ENCODE measurements around the gene SYNJ2. TPM values are rescaled to one million over a fixed set of nuclear protein-coding genes. Genes with fewer than 3 reads are reported as not detected.
"Not testable (repeated sequence)": the region's sequence is repeated elsewhere in the genome, so short reads cannot be mapped to it uniquely, and the experiment has no call there.

SYNJ2 gene
- total RNA-seq, 2 experiments from 2014 or later: 28.1 to 29.4 TPM

DNA sequence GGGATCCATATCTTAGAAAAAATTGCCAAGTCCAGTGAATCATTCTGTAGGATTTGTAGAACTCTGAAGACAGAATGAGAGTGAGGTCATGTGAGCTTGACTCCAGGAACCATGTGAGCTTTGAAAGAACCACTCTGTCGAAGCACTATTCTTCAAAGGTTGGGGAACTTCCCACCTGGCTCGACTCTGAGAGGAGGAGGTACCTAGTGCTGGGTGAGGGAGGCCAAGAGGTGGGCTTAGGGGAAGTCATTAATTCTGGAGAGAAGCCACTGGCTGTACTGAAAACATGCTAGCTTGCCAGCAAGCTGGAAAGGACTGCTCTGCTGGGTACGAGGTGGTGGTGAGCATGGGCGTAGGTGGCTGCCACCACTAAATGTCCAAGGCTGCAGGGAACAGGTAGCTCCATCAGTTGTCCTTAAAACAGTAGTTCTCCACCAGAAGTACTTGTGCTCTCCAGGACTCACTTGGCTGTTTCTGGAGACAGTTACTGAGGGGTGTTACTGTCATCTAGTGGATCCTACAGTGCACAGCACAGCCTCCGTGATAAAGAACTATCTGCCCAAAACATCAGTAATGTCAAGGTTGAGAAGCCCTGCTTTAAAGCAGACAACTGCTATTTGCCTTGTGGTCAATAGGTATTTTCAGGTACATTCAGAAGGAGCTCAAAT, 34.7 kb upstream of the SYNJ2 start:
- no peak for DNase-seq

DNA sequence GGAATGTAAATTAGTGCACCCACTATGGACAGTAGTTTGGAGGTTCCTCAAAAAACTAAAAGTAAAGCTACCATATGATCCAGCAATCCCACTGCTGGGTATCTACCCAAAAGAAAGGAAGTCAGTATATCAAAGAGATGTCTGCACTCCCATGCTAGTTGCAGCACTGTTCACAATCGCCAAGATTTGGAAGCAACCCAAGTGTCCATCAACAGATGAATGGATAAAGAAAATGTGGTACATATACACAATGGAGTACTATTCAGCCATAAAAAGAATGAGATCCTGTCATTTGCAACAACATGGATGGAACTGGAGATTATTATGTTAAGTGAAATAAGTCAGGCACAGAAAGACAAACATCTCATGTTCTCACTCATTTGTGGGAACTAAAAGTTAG, 30.8 kb upstream of the SYNJ2 start:
- not testable (repeated sequence) for H3K27ac Mint-ChIP-seq, H3K4me3 Mint-ChIP-seq, DNase-seq
- Mint-ChIP-seq H3K4me1 (peaks cover 26% of the 10 kb centered on the region), H3K27me3 (peaks cover 14% of the 10 kb centered on the region), H3K36me3 (peaks cover 33% of the 10 kb centered on the region), H3K9me3 (peaks cover 25% of the 10 kb centered on the region)

More for the DNA sequence above, 34.7 kb upstream of the SYNJ2 start:
- Mint-ChIP-seq H3K27me3 (peaks cover 6% of the 10 kb centered on the region), H3K4me3 (peak overlapping the region; percentile 19), H3K27ac (peak overlapping the region; percentile 76), H3K9me3 (peaks cover 25% of the 10 kb centered on the region), H3K4me1 (peaks cover 40% of the 10 kb centered on the region), H3K36me3 (peaks cover 63% of the 10 kb centered on the region)

DNA sequence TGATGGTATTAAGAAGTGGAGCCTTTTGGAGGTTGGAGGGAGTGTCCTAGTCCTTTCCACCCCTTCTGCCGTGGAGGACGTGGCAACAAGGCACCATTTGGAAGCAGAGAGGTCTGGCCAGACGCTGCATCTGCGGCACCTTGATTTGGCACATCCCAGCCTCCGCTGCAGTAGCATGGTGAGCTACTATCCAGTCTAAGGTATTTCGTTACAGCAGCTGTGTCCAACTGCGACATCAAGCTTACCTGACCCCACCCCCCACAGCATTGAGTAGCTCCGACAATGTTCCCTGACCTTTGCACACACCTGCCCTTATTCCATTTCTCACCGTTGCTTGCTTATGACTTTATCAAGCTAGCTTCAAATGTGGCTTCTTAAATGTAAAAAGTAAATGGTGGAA, 29.8 kb upstream of the SYNJ2 start:
- Mint-ChIP-seq H3K27ac (no peak overlapping the region), H3K36me3 (peaks cover 23% of the 10 kb centered on the region), H3K9me3 (peaks cover 25% of the 10 kb centered on the region), H3K4me1 (peaks cover 17% of the 10 kb centered on the region), H3K4me3 (no peak overlapping the region), H3K27me3 (peaks cover 14% of the 10 kb centered on the region)
- no peak for DNase-seq

DNA sequence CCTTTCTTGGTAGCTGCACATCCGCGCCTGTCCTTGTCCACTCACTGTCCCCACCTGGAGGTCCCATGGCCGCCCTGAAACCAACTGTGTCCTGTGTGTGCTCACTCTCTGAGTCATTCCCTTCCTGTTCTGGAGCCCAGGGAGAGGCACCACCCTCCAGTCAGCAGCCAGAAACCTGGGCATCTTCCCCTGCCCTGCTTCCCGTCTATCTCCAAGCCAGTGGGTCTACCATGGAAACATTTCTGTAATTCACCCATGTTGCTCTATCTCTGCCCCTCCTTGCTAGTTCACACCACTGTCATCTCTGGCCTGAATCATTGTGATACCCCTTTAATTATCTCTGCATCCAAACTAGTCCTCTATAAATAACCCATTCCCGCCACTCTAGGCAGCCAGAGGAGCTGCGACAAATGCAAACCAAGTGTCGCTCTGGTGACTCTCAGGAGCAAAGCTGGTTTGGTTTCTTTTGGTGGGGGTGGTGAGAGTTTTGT, 28.8 kb upstream of the SYNJ2 start:
- Mint-ChIP-seq H3K4me3 (no peak overlapping the region), H3K27me3 (peaks cover 14% of the 10 kb centered on the region), H3K27ac (no peak overlapping the region), H3K4me1 (peaks cover 11% of the 10 kb centered on the region), H3K36me3 (peaks cover 17% of the 10 kb centered on the region), H3K9me3 (peaks cover 27% of the 10 kb centered on the region)
- DNase-seq: no peak

DNA sequence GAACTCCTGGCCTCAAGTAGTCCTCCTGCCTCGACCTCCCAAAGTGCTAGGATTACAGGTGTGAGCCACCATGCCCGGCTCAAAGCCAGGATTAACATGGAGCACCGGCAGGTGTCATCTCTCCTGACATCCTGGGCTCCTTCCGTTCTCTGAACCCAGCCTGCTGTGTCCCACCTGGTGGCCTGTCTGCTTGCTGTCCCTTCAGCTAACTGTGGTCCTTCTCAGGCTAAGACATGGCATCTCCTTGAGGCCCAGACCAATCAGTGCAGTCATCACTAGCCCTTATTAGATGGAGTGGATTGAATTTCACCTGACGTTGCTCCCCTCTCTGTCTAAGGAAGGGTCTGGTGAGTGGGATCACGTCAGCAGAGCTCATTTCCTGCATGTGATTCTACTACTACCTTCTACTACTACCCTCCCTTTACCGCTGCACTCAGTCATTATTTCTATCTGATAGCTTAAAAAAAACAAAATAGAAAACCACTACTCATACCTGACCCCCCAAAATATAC, 28.0 kb upstream of the SYNJ2 start:
- peaks cover 11% of the 10 kb centered on the region for H3K4me1 Mint-ChIP-seq
- no peak overlapping the region for H3K4me3 Mint-ChIP-seq
- H3K9me3 Mint-ChIP-seq: peaks cover 28% of the 10 kb centered on the region
- no peak for DNase-seq
- peaks cover 14% of the 10 kb centered on the region for H3K27me3 Mint-ChIP-seq
- H3K27ac Mint-ChIP-seq: no peak overlapping the region
- H3K36me3 Mint-ChIP-seq: peaks cover 17% of the 10 kb centered on the region

DNA sequence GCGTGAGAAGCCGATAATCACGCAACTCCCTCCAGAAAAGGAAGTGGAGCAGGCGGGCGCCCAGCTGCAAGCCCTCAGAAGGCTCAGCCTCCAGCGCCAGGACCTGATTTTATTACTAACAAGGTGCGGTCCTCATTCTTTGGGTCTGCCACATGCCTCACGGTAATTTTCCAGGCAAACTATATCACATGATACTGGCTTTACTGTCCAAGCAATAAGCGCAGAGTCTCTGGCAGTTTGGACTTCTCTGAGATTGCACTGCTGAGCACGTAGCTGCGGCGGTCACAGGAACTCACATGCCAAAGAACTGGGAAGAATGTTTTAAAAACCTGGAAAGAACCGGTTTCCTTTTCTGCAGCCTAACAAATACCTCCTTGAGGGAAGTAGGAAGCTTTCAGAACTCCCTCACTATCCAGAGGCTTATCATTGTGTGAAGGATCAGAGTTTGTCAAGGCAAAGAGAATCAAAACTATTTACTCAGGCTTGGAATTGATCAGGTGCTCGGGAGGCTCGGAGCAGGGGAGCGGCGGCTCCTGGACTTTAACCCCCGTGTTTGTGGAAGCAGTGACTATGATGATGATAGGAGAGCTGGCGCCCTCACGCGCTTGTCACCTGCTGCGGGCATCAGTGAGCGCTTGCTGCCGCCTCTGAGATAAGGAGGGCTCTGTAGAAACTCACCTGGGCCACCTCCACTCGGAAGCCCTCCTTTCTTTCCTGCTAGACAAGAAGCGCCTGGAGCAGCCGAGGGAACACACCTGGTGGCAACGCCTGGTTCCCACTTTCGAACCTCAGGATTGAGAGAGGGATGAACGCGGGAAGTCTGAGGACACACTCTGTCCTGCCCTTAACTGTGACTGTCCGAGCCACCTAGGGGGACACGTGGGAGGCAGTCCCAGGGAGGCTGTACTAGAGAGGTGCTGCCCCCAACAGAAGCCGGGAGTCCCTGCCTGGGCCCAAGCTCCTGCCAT, 27.2 kb upstream of the SYNJ2 start:
- H3K4me3 Mint-ChIP-seq: no peak overlapping the region
- peaks cover 10% of the 10 kb centered on the region for H3K4me1 Mint-ChIP-seq
- no peak for DNase-seq
- H3K27ac Mint-ChIP-seq: no peak overlapping the region
- peaks cover 28% of the 10 kb centered on the region for H3K9me3 Mint-ChIP-seq
- H3K27me3 Mint-ChIP-seq: peaks cover 14% of the 10 kb centered on the region
- peaks cover 13% of the 10 kb centered on the region for H3K36me3 Mint-ChIP-seq

DNA sequence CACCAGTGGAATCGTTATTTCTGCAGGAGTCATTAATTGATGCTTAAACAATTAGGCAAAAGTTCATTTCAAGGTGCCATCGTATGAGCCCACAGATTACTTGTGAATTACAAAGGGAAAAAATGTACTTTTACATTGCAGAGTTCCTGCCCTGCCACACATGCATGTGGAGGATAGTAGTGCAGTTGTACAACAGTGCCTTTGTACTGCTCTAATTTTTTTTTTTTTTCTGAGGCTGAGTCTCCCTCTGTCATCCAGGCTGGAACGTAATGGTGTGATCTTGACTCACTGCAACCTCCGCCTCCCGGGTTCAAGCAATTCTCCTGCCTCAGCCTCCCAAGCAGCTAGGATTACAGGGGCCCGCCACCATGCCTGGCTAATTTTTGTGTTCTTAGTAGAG, 26.0 kb upstream of the SYNJ2 start:
- Mint-ChIP-seq H3K4me1 (peaks cover 10% of the 10 kb centered on the region), H3K4me3 (no peak overlapping the region), H3K36me3 (peaks cover 15% of the 10 kb centered on the region), H3K9me3 (peaks cover 22% of the 10 kb centered on the region), H3K27me3 (peaks cover 9% of the 10 kb centered on the region), H3K27ac (no peak overlapping the region)
- no peak for DNase-seq

DNA sequence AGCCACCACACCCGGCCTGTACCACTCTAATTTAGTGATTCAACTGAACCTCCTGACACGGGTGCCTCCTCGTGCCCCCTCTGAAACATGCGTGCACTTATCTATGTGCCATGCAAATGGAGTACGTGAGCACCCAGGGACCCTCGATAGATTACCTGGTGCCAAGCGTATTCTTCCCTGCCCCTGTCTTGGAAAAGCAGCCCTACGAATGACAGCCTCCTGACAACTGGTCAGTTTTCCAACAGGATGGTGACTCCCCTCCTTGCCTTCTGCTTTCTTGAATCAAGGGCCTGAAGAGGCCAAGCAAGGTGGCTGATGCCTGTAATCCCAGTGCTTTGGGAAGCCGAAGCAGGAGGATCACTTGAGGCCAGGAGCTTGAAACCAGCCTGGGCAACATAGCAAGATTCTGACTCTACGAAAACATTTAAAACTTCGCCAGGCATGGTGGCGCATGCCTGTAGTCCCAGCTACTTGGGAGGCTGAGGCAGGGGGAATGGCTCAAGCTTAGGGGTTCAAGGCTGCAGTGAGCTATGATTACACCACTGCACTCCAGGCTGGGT, 25.4 kb upstream of the SYNJ2 start:
- H3K27ac Mint-ChIP-seq: no peak overlapping the region

DNA sequence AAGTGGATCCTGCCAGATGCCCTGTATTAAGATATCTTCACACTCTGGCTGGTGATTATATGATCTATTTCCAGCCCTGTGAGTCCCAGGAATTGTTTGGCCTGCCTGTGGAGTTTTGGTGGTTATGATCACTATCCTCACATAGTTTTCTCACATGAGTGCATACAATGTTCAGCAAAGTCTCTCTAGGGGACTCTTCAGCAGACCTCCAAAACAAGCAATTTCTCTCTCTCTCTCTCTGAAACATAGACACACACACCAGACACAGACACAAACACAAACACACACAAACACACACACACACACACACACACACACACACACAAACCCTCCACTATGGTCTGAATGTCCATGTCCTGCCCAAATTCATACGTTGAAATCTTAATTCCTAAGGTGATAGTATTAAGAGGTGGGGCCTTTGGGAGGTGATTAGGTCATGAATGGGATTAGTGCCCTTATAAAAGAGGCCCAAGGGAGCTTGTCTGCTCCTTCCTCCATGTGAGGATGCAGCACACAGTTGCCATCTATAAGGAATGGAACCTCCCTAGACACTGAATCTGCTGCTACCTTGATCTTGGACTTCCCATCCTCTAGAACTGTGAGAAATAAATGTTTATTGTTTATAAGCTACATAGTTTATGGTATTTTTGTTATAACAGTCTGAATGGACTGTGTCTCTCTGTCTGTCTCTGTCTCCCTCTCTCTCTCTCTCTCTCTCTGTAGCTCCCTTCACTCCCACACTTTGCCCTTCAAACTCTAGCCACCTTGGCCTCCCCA, 22.0 kb upstream of the SYNJ2 start:
- H3K27me3 Mint-ChIP-seq: peaks cover 6% of the 10 kb centered on the region
- H3K27ac Mint-ChIP-seq: no peak overlapping the region
- peaks cover 28% of the 10 kb centered on the region for H3K4me1 Mint-ChIP-seq
- H3K36me3 Mint-ChIP-seq: peaks cover 25% of the 10 kb centered on the region
- H3K4me3 Mint-ChIP-seq: no peak overlapping the region
- H3K9me3 Mint-ChIP-seq: peaks cover 28% of the 10 kb centered on the region
- no peak for DNase-seq

More for the DNA sequence above, 25.4 kb upstream of the SYNJ2 start:
- DNase-seq: no peak
- peaks cover 15% of the 10 kb centered on the region for H3K36me3 Mint-ChIP-seq
- peaks cover 18% of the 10 kb centered on the region for H3K9me3 Mint-ChIP-seq
- H3K4me1 Mint-ChIP-seq: peaks cover 11% of the 10 kb centered on the region
- no peak overlapping the region for H3K4me3 Mint-ChIP-seq
- H3K27me3 Mint-ChIP-seq: peaks cover 9% of the 10 kb centered on the region

DNA sequence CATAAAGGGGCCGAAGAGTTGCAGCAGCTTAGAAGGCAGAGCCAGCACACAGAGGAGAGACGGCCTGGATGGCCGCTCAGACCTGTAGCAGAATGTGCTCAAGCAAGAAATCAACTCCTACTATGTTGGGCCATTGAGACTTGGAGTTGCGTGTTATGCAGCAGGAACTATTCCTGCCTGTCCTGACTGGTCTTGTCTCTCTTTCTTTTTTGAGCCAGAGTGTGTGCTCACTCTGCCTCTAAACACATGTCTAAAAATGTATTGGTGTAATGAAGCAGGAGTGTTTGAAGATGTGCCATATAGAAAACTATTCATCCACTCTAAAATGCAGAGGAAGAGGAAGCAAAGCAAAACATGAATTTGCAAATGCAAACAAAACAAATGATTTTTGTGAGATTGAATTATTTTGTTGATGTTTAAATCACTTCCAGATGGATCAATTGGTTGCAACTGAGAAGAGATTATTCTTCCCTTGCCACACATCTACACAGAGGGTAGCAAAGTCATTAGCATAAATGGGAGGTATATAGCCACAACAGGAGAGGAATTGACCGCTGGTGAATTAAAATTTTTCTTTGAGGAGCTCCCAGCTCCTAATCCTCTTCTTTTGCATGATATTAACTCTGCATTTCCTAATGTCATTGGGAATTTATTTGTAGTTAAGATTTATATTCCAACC, 20.4 kb upstream of the SYNJ2 start:
- Mint-ChIP-seq H3K27me3 (no peaks in the 10 kb centered on the region), H3K9me3 (peaks cover 30% of the 10 kb centered on the region), H3K36me3 (peaks cover 25% of the 10 kb centered on the region), H3K4me3 (no peak overlapping the region), H3K27ac (no peak overlapping the region), H3K4me1 (peaks cover 28% of the 10 kb centered on the region)
- DNase-seq: no peak

DNA sequence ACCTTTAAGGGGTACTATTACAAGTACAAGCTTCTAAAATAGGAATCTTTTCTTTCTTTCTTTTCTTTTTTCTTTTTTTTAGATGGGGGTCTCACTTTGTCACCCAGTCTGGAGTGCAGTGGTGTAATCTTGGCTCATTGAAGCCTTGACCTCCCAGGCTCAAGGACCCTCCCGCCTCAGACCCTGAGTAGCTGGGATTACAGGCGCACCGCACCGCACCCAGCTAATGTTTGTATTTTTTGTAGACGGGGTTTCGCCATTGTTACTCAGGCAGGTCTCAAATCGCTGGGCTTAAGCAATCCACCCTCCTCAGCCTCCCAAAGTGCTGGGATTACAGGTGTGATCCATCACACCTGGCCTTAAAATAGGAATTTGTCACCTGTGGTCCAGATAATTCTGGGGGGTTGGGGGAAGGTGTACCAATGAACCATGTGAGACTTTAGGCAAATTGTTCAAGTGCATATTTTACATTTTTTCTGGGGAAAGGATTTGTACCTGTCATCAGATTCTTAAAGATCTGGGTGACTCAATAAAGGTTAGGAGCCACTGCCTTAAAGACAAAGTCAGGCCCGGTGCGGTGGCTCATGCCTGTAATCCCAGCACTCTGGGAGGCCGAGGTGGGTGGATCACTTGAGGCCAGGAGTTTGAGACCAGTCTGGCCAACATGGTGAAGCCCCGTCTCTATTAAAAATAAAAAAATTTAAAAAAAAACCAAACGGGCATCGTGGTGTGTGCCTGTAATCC, 19.7 kb upstream of the SYNJ2 start:
- Mint-ChIP-seq H3K27ac (peak overlapping the region; percentile 95), H3K36me3 (peaks cover 25% of the 10 kb centered on the region), H3K27me3 (no peaks in the 10 kb centered on the region), H3K4me1 (peaks cover 28% of the 10 kb centered on the region), H3K4me3 (peak overlapping the region; percentile 75), H3K9me3 (peaks cover 30% of the 10 kb centered on the region)
- DNase-seq: no peak

DNA sequence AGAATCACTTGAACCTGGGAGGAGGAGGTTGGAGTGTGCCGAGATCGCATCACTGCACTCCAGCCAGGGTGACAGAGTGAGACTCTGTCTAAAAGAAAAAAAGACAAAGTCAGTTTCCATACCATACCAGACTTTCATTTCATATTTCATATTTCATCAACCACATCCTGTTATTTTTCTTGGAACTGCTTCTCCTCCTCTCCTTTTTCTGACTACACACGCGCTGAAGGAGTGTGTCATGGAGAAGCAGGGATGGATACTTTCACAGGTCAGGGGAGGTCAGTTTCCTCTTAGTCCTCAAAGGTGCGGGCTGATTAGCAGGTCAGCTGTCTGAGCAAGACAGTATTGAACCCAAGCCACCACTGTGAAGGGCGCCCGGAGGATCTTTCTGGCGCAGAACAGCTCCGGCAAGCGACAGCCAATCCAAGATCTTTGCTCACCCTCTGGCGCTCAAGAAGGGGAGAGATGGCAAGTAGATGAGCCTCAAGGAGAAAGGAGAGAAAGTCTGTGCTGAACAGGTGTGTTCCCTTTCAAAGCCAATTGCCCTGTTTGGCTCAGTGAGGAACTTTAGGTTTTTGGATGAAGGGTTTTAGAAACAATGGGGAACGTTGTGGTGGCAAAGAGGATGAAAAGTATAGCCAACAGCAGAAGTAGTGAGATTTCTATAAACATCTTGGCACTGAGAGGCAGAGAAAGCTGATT, 18.9 kb upstream of the SYNJ2 start:
- H3K36me3 Mint-ChIP-seq: peaks cover 25% of the 10 kb centered on the region
- no peaks in the 10 kb centered on the region for H3K27me3 Mint-ChIP-seq
- peak overlapping the region; percentile 95 for H3K27ac Mint-ChIP-seq
- H3K4me1 Mint-ChIP-seq: peaks cover 28% of the 10 kb centered on the region
- H3K9me3 Mint-ChIP-seq: peaks cover 30% of the 10 kb centered on the region
- peak overlapping the region; percentile 75 for H3K4me3 Mint-ChIP-seq
- peak; percentile 30 for DNase-seq

DNA sequence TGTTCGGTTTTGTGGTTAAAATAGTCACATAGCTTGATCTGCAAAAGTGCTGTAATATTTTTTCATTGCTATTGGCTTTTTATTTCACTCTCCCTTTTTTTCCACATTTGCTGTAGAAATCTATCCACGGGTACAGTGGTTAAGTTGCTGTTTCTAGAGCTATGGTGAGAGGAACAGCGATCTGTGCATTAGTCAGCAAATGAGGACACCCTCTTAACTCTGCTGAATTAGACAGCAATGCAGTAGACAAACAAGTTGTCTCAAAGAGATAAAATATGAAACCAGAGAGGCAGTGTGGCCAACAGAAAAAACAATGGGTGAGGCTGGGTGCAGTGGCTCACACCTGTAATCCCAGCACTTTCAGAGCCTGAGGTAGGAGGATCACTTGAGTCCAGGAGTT, 17.6 kb upstream of the SYNJ2 start:
- Mint-ChIP-seq H3K4me3 (peak overlapping the region; percentile 29), H3K9me3 (peaks cover 21% of the 10 kb centered on the region), H3K27me3 (no peaks in the 10 kb centered on the region), H3K36me3 (peaks cover 18% of the 10 kb centered on the region), H3K27ac (peak overlapping the region; percentile 57), H3K4me1 (peaks cover 31% of the 10 kb centered on the region)
- DNase-seq: no peak

Data from activated naive CD8-positive, alpha-beta T cell treated with anti-CD3 and anti-CD28 coated beads for 36 hours (primary cell).